GM03348 (cell line): ENCODE results near the gene CYBA.

ENCODE experiments used
- DNase-seq: peaks from one replicate; pipeline ENCODE4 v3.0.0; 2012; ENCODE audit warnings: low spot score

CYBA gene

GRCh38 chr16:88631384-88631783 is 19.5 kb downstream of the CYBA start:
- no peak for DNase-seq

DNA sequence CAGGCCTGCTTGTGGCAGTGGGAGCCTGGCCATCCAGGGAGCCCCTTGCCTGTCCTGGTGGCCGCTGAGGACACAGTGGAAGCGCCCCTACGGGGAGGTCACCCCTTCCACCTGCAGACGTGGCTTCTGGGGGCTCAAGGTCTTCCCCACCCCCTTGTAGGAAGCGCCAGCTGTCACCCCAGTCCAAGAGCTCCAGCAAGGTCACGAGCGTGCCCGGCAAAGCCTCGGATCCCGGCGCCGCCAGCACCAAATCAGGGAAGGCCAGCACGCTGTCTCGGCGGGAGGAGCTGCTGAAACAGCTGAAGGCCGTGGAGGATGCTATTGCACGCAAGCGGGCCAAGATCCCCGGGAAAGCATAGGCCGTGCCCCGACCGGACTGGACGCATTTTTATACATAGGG is 19.9 kb downstream of the CYBA start:
- DNase-seq, result no peak

DNA sequence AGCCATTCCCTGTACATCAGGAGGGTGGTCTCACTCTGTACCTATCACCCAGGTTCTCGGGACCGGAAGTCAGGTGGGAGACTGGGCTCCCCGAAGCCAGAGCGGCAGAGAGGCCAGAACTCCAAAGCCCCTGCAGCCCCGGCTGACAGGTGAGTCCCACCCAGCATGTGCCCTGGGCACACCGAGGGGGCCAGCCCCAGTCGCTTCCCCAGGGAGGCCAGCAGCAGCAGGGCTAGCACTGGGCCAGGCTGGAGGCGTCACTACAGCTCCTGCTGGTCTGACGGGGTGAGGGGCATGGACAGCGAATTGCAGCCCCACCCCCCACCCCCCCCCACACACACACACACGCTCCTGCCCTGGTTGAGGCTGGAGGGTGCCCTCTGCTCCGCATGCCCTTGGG is 20.4 kb downstream of the CYBA start:
- DNase-seq, result no peak

- DNase-seq, result no peak
Observed at GRCh38 chr16:88629835-88630234, 21.0 kb downstream of the CYBA start.

GRCh38 chr16:88628512-88628974 is 22.3 kb downstream of the CYBA start:
- DNase-seq, result no peak

- DNase-seq, result no peak
Observed at GRCh38 chr16:88627531-88628411, 23.1 kb downstream of the CYBA start.

- DNase-seq, result no peak
Observed at GRCh38 chr16:88626646-88627045, 24.2 kb downstream of the CYBA start.

- no peak for DNase-seq
Observed at GRCh38 chr16:88624977-88625576, 25.8 kb downstream of the CYBA start.

DNA sequence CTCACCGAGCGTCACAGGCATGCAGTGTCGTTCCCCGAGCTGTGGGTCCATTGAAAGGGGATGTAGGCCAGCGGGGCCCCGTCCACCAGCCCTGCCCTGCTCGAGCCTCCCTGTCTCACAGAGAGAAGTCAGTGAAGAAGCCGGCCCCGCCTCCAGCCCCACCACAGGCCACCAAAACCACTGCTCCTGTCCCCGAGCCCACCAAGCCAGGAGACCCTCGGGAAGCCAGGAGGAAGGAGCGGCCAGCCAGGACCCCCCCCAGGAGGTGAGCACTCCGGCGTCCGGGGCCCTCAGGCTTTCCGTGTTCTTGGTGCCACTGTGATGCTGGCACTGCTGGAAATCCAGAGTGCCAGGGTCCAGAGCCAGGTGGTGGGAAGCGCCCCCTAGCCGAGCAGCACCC is 26.4 kb downstream of the CYBA start:
- DNase-seq, result no peak

DNA sequence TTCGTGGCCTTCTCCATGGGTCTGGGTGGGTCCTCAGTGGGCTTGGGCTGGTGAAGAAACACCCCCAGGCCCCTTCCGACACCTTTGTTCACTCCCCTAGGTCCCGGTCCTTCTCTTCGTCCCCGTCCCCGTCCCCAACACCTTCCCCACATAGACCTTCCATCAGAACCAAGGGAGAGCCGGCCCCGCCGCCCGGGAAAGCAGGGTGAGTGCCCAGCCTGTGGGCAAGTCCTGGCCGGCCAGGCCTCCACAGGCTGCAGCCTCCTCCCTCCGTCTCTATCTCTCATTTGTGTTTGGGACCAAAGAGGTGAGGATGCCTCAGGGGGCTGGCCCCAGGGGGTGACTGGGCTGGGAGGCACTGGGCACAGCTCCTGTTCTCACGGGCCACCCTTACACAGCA is 27.0 kb downstream of the CYBA start:
- DNase-seq, result no peak

DNA sequence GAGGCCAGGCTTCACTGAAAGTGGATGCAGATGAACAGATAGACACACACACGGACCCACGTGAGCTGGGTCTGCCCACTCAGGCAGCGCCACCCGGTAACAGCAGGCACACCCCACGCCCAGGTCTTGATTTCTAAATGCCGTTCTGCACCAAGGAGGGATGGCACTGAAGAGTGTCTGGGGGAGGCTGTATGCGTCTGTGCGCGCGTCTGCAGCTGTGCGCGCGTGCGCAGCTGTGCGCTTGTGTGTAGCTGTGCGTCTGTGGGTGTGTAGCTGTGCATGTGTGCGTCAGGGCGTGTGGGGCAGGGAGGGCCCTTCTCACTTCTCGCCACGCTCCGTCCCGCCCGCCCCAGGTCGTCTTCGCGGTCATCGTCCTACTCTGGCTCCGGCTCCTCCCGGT is 28.0 kb downstream of the CYBA start:
- no peak for DNase-seq

DNA sequence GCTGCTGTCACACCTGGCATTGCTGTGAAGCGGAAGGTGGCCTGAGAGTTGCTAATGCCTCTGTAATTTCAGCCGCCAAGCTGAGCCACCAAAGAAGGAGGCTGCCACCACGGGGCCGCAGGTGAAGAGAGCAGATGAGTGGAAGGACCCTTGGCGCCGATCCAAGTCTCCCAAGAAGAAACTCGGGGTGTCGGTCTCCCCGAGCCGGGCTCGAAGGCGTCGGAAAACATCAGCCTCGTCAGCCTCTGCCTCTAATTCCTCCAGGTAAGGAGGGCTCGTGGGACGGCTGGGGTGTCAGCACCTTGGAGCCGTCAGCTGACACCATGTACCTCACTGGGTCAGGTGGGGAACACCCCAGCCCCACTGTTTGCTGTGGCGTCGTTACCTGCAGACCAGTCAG is 28.7 kb downstream of the CYBA start:
- no peak for DNase-seq

DNA sequence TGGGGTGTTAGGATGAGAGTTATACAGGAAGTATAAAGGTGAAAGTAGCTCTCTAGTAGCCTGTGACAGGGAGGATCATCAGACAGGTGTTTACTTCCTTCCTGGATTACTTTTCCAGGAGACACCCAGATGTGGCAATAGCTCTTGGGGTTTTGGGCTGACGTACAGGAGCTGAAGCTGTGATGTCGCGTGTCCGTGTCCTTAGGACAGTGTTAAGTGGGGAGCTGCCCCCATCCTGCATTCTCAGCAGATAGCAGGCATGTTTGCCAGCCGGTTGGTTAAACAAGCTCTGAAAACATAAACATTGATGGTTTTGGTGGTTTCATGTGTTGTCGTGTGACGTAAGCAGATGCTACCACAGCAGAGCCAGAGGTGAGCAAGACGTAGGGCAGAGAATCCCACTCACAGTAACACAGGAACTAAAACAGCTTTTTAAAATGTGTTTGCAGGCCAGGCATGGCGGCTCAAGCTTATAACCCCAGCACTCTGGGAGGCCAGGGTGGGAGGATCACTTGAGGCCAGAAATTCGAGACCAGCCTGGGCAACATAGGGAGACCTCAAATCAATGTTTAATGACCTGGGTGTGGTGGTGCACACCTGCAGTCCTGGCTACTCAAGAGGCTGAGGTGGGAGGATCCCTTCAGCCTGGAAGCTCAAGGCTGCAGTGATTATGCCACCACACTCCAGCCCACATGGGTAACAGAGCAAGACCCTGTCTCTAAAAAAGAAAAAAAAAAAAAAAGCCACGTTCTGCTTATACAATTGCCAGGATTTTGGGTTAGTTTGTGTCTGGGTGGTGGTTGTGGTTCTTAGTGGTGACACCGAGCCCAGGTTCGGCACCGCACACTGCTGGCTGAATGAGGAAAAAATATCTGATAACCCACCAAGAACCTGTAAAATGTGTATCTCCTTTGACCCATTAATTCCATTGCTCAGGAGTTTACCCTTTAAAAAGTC is 30.7 kb downstream of the CYBA start:
- DNase-seq, result no peak

- DNase-seq, result no peak
Observed at GRCh38 chr16:88618956-88619667, 31.7 kb downstream of the CYBA start.

DNA sequence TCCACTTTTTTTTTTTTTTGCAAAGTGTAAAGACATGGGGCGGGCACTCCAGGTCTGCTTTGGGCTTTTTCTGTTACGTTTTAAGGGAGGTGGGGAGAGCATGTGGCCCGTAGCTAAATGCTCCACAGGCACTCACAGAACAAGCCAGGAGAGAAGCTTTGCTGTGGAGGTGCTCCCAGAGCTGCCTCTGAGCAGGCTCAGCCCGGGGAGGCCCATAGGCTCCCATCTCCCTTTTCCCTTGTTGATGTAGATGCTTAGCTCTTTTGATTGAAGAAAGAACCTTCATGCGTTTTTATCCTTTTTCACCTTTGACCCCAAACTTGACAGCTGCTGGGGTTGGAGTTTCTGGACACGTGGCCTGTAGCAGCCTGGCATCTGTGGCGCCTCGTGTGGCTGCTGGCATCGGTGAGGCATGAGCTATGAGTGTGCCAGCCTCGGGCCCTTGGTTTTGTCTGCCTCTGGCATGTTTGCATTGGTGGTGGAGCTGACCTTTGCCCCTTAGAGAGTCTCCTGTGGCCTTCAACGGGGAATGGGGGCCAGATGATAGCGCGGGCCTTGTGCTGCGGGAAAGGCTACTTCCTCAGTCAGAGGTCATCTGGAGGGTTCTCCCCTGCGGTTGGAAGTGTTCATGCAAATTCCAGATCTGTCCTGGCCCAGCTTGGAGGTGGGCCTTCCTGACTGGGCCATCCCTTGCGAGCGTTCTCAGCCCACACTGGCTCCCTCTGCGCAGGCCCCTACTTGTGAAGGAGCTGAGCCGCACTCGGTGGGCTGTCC is 32.5 kb downstream of the CYBA start:
- no peak for DNase-seq

DNA sequence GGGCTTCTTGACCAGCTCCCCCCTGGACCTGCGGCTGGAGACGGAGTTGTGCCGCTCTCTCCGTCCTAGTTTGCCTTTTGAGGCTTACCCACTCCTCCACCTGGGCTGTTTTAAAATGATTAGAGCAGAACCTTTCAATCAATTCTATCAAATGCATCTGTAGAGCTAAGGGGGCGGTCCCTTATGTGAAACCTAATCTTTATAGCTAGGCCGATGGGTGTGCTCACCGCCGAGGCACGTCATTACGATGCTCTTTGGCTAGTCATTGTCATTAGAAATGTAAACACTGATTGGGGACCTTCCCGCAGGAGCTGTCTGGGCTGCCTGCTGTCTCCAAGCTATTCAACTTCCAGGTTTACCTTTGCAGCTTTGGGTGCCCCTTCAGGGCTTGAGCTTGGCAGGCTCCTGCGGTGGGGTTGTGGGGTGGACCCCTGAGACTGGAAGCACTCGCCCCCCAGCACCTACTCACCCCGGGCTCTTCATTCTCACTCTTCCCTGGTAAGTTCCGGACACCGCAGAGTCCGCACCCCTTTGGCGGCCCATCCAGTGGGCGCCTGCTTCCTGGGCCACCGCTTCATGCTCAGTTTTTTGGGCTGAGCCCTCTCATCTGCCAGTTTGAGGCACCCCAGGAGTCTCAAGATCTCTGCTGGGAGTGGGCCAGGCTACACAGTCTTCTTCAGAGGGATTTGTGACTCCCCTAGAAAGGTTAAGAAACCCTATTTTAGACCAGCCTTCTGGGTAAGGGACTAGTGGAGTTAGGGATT is 33.4 kb downstream of the CYBA start:
- no peak for DNase-seq

- DNase-seq, result no peak
Observed at GRCh38 chr16:88616736-88617135, 34.1 kb downstream of the CYBA start.

GRCh38 chr16:88616320-88616719 is 34.5 kb downstream of the CYBA start:
- no peak for DNase-seq

DNA sequence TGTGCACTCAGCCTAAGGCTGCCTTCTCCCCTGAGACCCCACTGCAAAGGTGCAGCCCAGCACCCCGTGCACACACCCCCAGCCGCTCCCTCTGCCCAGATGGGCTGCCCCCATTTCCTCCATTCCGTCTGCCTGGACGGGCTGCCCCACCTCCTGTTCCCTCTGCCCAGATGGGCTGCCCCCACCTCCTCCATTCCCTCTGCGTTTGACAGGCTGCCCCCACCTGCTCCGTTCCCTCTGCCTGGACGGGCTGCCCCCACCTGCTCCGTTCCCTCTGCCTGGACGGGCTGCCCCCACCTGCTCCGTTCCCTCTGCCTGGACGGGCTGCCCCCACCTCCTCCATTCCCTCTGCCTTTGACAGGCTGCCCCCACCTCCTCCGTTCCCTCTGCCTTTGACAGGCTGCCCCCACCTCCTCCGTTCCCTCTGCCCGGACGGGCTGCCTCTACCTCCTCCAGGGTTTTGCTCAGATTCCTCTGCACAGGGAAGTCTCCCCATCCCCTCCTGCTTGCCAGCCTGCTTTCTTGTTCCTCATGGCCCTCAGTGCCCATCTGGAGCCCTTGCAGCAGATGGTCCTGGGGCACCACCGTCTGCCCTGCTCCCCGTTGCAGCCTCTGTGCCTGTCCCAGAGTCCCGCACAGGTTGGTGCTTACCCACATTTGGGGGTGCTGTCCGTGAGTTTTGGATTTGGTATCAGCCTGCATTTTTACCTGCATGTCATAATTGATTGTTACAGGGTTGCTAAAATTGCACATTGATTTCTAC is 35.9 kb downstream of the CYBA start:
- no peak for DNase-seq
